ENCODE measurements around the gene CORO1A.
"Not testable (repeated sequence)": the region's sequence is repeated elsewhere in the genome, so short reads cannot be mapped to it uniquely, and the experiment has no call there.

The CORO1A gene

DNA sequence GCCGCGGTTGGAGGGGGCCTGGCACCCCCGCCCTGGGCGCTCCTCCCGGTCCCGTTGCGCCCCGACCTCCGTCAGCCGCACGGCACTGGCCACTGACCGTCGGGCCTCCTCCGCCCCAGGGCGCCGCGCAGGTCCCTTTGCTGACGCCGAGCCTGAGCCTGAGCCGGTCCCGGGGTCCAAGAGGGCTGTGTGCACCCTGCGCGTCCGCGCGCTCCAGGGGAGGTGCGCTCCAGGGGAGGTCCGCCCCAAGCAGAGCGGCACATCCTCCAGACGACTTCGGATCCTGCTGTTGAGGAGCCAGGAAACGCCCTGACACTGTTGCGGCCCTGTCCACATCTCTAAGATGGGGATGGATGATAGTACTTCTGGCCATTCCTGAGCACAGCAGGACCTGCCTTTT, 22.9 kb downstream of the CORO1A start:
- DNase-seq: not testable (repeated sequence)

GRCh38 chr16:30207063-30207704, 23.8 kb downstream of the CORO1A start:
- not testable (repeated sequence) for DNase-seq

DNA sequence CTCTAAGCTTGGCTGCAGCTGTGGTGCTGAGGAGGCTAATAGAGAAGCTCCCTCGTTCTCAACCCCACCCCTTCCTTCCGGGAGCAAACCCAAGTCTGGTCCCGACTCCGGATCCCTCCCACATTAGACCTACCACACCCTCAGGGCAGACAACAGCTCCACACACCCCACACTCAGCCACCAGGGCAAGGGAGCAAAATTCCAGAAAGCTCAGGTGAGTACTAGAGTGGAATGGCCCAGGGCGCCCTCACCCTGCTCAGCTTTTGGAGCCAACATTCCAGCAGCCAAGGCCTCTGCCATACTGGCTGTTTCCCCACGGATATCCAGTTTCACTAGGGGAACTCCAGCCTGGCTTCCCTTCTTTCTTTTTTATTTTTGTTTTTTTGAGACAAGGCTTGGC, 25.6 kb downstream of the CORO1A start:
- DNase-seq: not testable (repeated sequence)

- not testable (repeated sequence) for DNase-seq
These were observed 28.0 kb downstream of the CORO1A start for GRCh38 chr16:30211414-30211813.

GRCh38 chr16:30217082-30217481, 33.7 kb downstream of the CORO1A start:
- DNase-seq: not testable (repeated sequence)

Data from NCI-H526 treated with DMSO at 0.1 percent for 48 hours (cell line).